Thoracic aorta (tissue), 2 donors: ENCODE results near the gene GRIP2. TPM values are rescaled to one million over a fixed set of nuclear protein-coding genes. Genes with fewer than 3 reads are reported as not detected.
A peak's percentile ranks its signal among the peaks of the same experiment; 100 is the strongest.

ENCODE experiments used
- ATAC-seq: fragments of 150-250 bp; one replicate; pipeline ENCODE4 v1.8.0; 2017; ENCODE audit warnings: low read depth; ENCODE audit not compliant: insufficient number of reproducible peaks, low FRiP score
- DNase-seq: peaks from one replicate; pipeline ENCODE4 v3.0.0-alpha.2; 2020; ENCODE audit warnings: low spot score
- H3K27ac ChIP-seq, 2 donors: fragments of 200-600 bp; sonication (generic); 1 replicate in 1 of 2; 2 replicates in 1 of 2; pipeline ENCODE4 v1.5.1; 2016; ENCODE audit warnings: mild to moderate bottlenecking in 2 of 2, moderate library complexity in 2 of 2
- H3K27me3 ChIP-seq: fragments of 200-600 bp; sonication (generic); replicated peaks from 2 replicates; pipeline ENCODE4 v1.6.0; 2016; ENCODE audit warnings: mild to moderate bottlenecking; ENCODE audit not compliant: insufficient read depth
- H3K36me3 ChIP-seq: fragments of 200-600 bp; sonication (generic); one replicate; pipeline ENCODE4 v1.5.1; 2016
- H3K4me1 ChIP-seq, 2 donors: fragments of 200-600 bp; sonication (generic); 1 replicate in 1 of 2; 2 replicates in 1 of 2; pipeline versions ENCODE4 v1.5.1 to v1.6.0; 2016; ENCODE audit warnings: low read depth in 2 of 2, mild to moderate bottlenecking in 1 of 2; ENCODE audit not compliant: control insufficient read depth in 1 of 2
- H3K4me3 ChIP-seq: fragments of 200-600 bp; sonication (generic); 2 replicates; pipeline ENCODE4 v1.5.1; 2016; ENCODE audit warnings: mild to moderate bottlenecking
- H3K9me3 ChIP-seq: fragments of 200-600 bp; sonication (generic); 2 replicates; pipeline ENCODE4 v1.5.1; 2016
- total RNA-seq, 2 donors: library from RNA; depleted of rRNA; stranded (reverse); fragments of >200 nt; gene quantifications; one replicate each; pipeline versions ENCODE4 v1.1.0 to v1.2.3, GENCODE V29; 2016
- TF ChIP-seq, protein P1 (sequence below): fragments of 200-600 bp; sonication (generic); IDR thresholded peaks from one replicate; pipeline ENCODE4 v1.5.1; 2019; ENCODE audit warnings: antibody characterized with exemption

GRIP2 gene
- total RNA-seq, 2 donors from 2014 or later, result 1.5 to 4.2 TPM

DNA sequence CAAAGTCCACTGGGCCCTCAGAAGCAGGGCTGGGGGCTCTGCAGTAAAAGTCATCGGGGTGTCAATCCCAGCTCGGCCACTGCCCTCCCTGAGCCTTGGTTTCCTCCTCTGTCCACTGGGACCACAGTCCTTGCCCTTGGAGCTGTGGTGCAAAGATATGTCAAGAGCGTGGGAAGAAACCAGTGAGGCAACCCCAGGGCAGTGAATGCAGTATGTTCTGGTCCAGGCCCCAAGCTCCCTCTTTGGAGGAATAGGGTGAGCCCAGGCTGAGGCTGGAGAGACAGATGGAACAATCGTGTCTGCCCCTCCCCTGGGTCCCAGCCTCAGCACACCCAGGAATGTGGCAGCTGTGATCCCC, 779 bp downstream of the GRIP2 start:
- peak overlapping the region; percentile 56 for H3K4me3 ChIP-seq

DNA sequence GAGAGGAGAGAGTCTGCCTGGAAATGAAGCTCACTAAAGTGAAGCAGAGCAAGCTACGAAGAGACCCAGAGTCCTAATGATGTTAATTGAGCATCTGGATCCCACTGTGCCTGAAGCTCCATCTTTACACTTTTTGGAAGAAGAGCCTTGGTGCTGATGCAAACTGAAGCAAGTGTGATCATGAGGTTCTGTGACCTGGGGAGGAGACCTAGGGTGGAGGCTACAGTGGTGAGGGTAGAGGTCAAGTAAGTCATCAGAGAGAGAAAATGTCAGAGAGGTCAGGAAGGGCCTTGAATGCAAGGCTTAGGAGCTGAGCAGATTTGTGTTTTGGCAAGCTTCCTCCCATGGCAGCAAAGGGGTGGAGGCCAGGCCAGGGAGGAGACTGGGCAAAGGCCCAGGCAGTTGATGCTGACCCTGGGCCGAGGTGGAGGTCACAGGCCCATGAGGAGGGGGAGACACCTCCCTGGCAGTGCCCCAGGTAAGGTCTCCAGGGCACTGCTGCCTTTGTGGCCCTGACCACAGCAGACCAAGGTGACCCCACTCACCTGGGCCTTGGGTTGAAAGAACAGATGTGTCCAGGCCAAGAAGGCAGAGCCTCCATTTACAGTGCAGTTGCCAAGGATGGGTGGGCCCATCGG, 1.6 kb downstream of the GRIP2 start:
- Histone ChIP-seq H3K36me3 (no peaks in the 10 kb centered on the region), H3K9me3 (no peaks in the 10 kb centered on the region), H3K4me3 (no peak overlapping the region), H3K27ac (no peak overlapping the region), H3K27me3 (no peaks in the 10 kb centered on the region), H3K4me1 (peaks cover 0 to 21% of the 10 kb centered on the region in 2 donors)
- DNase-seq (no peak), ATAC-seq (no peak)
- TF ChIP-seq, protein P1, sequence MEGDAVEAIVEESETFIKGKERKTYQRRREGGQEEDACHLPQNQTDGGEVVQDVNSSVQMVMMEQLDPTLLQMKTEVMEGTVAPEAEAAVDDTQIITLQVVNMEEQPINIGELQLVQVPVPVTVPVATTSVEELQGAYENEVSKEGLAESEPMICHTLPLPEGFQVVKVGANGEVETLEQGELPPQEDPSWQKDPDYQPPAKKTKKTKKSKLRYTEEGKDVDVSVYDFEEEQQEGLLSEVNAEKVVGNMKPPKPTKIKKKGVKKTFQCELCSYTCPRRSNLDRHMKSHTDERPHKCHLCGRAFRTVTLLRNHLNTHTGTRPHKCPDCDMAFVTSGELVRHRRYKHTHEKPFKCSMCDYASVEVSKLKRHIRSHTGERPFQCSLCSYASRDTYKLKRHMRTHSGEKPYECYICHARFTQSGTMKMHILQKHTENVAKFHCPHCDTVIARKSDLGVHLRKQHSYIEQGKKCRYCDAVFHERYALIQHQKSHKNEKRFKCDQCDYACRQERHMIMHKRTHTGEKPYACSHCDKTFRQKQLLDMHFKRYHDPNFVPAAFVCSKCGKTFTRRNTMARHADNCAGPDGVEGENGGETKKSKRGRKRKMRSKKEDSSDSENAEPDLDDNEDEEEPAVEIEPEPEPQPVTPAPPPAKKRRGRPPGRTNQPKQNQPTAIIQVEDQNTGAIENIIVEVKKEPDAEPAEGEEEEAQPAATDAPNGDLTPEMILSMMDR, result no peak

More for the DNA sequence above, 779 bp downstream of the GRIP2 start:
- TF ChIP-seq, protein P1, result no peak
- DNase-seq, result no peak
- Histone ChIP-seq H3K36me3 (no peaks in the 10 kb centered on the region), H3K27ac (no peak overlapping the region), H3K9me3 (no peaks in the 10 kb centered on the region), H3K4me1 (peaks cover 0 to 17% of the 10 kb centered on the region in 2 donors), H3K27me3 (no peaks in the 10 kb centered on the region)
- no peak for ATAC-seq

DNA sequence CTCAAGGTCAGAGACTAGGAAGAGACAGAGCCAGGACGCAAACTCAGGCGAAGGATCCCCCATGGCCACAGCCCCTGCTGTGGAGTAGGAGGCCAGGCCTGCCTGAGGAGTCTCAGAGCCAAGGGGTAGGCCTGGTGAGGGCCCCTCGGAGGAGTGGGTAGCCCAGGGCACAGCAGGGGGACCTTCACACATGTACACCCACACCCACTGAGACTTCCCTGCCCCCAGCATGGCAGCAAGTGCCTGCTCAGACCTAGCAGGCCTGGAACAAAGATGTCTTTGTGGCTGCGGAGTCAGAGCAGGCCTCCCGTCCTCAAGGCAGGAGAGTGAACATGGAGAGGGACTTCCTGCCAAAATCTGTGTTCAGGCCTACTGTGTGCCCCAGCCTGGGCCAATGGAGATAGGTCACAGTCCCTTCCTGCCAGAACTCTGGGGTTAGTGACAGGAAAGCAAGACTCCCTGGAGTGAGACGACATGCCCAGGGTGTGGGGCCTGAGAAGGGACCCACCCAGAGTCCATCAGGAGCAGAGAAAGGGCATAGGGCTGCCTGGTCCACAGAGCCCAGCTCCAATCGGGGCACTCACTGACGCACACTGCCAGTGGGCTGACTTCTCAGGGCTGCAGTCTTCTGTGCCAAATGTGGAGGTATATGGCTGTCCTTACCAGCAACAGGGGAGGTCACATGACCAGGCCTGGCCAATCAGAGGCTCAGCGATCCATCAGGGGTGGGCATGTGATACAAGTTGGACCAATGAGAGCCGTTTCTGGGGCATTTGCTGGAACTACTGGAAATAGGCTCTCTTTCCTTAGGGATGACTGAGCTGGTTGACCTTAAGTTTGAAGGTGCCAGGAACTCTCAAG, 2.3 kb downstream of the GRIP2 start:
- no peak overlapping the region for H3K4me3 ChIP-seq
- no peak for DNase-seq
- peaks cover 0 to 21% of the 10 kb centered on the region in 2 donors for H3K4me1 ChIP-seq
- H3K9me3 ChIP-seq, result no peaks in the 10 kb centered on the region
- H3K36me3 ChIP-seq, result no peaks in the 10 kb centered on the region
- H3K27me3 ChIP-seq, result no peaks in the 10 kb centered on the region
- no peak for ATAC-seq
- H3K27ac ChIP-seq, result no peak overlapping the region
- TF ChIP-seq, protein P1, result no peak

DNA sequence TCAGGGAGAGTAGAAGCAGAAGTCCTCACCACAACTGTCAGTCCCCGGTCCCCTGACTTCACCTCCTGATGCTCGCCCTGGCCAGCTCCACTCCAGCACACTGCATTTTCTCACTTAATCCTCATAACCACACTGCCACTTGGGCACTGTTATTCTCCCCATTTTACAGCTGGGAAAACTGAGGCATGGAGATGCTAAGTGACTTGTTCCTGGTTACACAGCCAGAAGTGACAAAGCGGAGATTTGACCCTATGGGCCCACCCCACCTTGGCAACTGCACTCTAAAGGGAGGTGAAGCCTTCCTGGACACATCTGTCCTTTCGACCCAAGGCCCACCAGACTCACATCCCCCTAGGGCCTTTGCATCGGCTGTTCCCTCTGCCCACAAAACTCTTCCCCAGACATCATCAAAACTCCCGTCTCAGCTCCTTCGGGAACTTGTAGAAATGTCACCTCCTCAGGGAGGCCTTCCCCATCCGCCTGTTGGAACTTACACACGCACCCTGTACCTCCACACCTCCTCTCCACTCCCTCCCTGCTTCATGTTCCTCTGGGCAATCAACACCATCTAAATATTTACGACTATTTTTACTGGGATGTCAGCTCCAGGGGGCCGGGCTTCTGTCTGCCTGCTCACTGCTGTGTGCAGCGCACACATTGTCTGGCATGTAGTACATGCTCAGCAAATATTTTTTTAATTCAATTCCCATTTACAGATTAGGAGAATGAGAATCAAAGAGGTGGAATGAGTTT, 3.1 kb downstream of the GRIP2 start:
- DNase-seq (no peak), ATAC-seq (no peak)
- Histone ChIP-seq H3K27ac (no peak overlapping the region), H3K4me1 (peaks cover 0 to 21% of the 10 kb centered on the region in 2 donors), H3K36me3 (no peaks in the 10 kb centered on the region), H3K27me3 (no peaks in the 10 kb centered on the region), H3K9me3 (no peaks in the 10 kb centered on the region), H3K4me3 (no peak overlapping the region)
- TF ChIP-seq, protein P1, result no peak
